Activated naive CD8-positive, alpha-beta T cell treated with anti-CD3 and anti-CD28 coated beads for 36 hours (primary cell): ENCODE measurements around the gene MAP3K14. TPM values are rescaled to one million over a fixed set of nuclear protein-coding genes. Genes with fewer than 3 reads are reported as not detected.

ENCODE experiments used
- DNase-seq: peaks from one replicate; pipeline ENCODE4 v3.0.0; 2021
- H3K27ac Mint-ChIP-seq: one replicate; pipeline ENCODE4 v1.8.0; 2022; ENCODE audit warnings: mild to moderate bottlenecking, moderate library complexity, mixed read lengths
- H3K27me3 Mint-ChIP-seq: one replicate; pipeline ENCODE4 v1.8.0; 2022; ENCODE audit warnings: mild to moderate bottlenecking, mixed read lengths
- H3K36me3 Mint-ChIP-seq: one replicate; pipeline ENCODE4 v1.8.0; 2021; ENCODE audit warnings: mild to moderate bottlenecking, mixed read lengths
- H3K4me1 Mint-ChIP-seq: one replicate; pipeline ENCODE4 v1.8.0; 2021; ENCODE audit warnings: mixed read lengths
- H3K4me3 Mint-ChIP-seq: one replicate; pipeline ENCODE4 v1.8.0; 2022; ENCODE audit warnings: mild to moderate bottlenecking, moderate library complexity, mixed read lengths
- H3K9me3 Mint-ChIP-seq: one replicate; pipeline ENCODE4 v1.8.0; 2022; ENCODE audit warnings: mixed read lengths
- total RNA-seq, 2 experiments: library from RNA; stranded (reverse); gene quantifications; one replicate each; pipeline ENCODE4 v1.2.3, GENCODE V29; 2021

The MAP3K14 gene
- total RNA-seq, 2 experiments from 2014 or later: 27.1 to 28.3 TPM

- Mint-ChIP-seq H3K36me3 (peaks cover 19% of the 10 kb centered on the region), H3K4me3 (no peak overlapping the region)
These were observed 45.2 kb downstream of the MAP3K14 start for GRCh38 chr17:45271603-45272002.

GRCh38 chr17:45270828-45271418, 45.9 kb downstream of the MAP3K14 start:
- peak; percentile 70 for DNase-seq
- H3K4me3 Mint-ChIP-seq: no peak overlapping the region
- H3K9me3 Mint-ChIP-seq: no peaks in the 10 kb centered on the region
- peaks cover 21% of the 10 kb centered on the region for H3K4me1 Mint-ChIP-seq
- no peaks in the 10 kb centered on the region for H3K27me3 Mint-ChIP-seq
- peak overlapping the region; percentile 78 for H3K27ac Mint-ChIP-seq
- H3K36me3 Mint-ChIP-seq: peaks cover 19% of the 10 kb centered on the region

More at GRCh38 chr17:45271603-45272002, 45.2 kb downstream of the MAP3K14 start:
- DNase-seq: no peak
- Mint-ChIP-seq H3K27ac (no peak overlapping the region), H3K9me3 (no peaks in the 10 kb centered on the region), H3K4me1 (peaks cover 21% of the 10 kb centered on the region), H3K27me3 (no peaks in the 10 kb centered on the region)

- DNase-seq: peak; percentile 51
- no peak overlapping the region for H3K4me3 Mint-ChIP-seq
- peaks cover 21% of the 10 kb centered on the region for H3K4me1 Mint-ChIP-seq
- peak overlapping the region; percentile 78 for H3K27ac Mint-ChIP-seq
- no peaks in the 10 kb centered on the region for H3K9me3 Mint-ChIP-seq
- peaks cover 21% of the 10 kb centered on the region for H3K36me3 Mint-ChIP-seq
- H3K27me3 Mint-ChIP-seq: no peaks in the 10 kb centered on the region
These were observed 46.9 kb downstream of the MAP3K14 start for GRCh38 chr17:45269912-45270311.

- Mint-ChIP-seq H3K9me3 (no peaks in the 10 kb centered on the region), H3K36me3 (peaks cover 26% of the 10 kb centered on the region), H3K4me3 (no peak overlapping the region), H3K27ac (peak overlapping the region; percentile 39), H3K27me3 (no peaks in the 10 kb centered on the region), H3K4me1 (peaks cover 28% of the 10 kb centered on the region)
- no peak for DNase-seq
These were observed 49.3 kb downstream of the MAP3K14 start for GRCh38 chr17:45267436-45268055.

- Mint-ChIP-seq H3K27me3 (no peaks in the 10 kb centered on the region), H3K4me1 (peaks cover 36% of the 10 kb centered on the region), H3K27ac (no peak overlapping the region), H3K9me3 (no peaks in the 10 kb centered on the region), H3K4me3 (no peak overlapping the region), H3K36me3 (peaks cover 28% of the 10 kb centered on the region)
- no peak for DNase-seq
These were observed 50.4 kb downstream of the MAP3K14 start for GRCh38 chr17:45266372-45266926.

GRCh38 chr17:45265821-45266220, 51.0 kb downstream of the MAP3K14 start:
- peaks cover 39% of the 10 kb centered on the region for H3K4me1 Mint-ChIP-seq
- H3K4me3 Mint-ChIP-seq: no peak overlapping the region
- H3K27ac Mint-ChIP-seq: peak overlapping the region; percentile 4
- H3K27me3 Mint-ChIP-seq: no peaks in the 10 kb centered on the region
- no peaks in the 10 kb centered on the region for H3K9me3 Mint-ChIP-seq
- H3K36me3 Mint-ChIP-seq: peaks cover 31% of the 10 kb centered on the region
- no peak for DNase-seq

GRCh38 chr17:45264988-45265387, 51.8 kb downstream of the MAP3K14 start:
- Mint-ChIP-seq H3K4me1 (peaks cover 38% of the 10 kb centered on the region), H3K27ac (no peak overlapping the region), H3K4me3 (no peak overlapping the region), H3K9me3 (no peaks in the 10 kb centered on the region), H3K27me3 (no peaks in the 10 kb centered on the region), H3K36me3 (peaks cover 31% of the 10 kb centered on the region)
- no peak for DNase-seq

- Mint-ChIP-seq H3K4me1 (peaks cover 32% of the 10 kb centered on the region), H3K4me3 (no peak overlapping the region), H3K36me3 (peaks cover 27% of the 10 kb centered on the region), H3K27me3 (no peaks in the 10 kb centered on the region), H3K9me3 (no peaks in the 10 kb centered on the region), H3K27ac (no peak overlapping the region)
- DNase-seq: no peak
These were observed 52.4 kb downstream of the MAP3K14 start for GRCh38 chr17:45264430-45264829.

GRCh38 chr17:45263477-45263860, 53.4 kb downstream of the MAP3K14 start:
- Mint-ChIP-seq H3K27ac (peak overlapping the region; percentile 85), H3K36me3 (peaks cover 22% of the 10 kb centered on the region), H3K4me1 (peaks cover 32% of the 10 kb centered on the region), H3K9me3 (no peaks in the 10 kb centered on the region), H3K4me3 (no peak overlapping the region), H3K27me3 (no peaks in the 10 kb centered on the region)
- no peak for DNase-seq

GRCh38 chr17:45262516-45263476, 54.0 kb downstream of the MAP3K14 start:
- Mint-ChIP-seq H3K27me3 (no peaks in the 10 kb centered on the region), H3K27ac (peak overlapping the region; percentile 85), H3K4me1 (peaks cover 31% of the 10 kb centered on the region), H3K36me3 (peaks cover 21% of the 10 kb centered on the region), H3K9me3 (no peaks in the 10 kb centered on the region), H3K4me3 (peak overlapping the region; percentile 79)
- no peak for DNase-seq

- peaks cover 18% of the 10 kb centered on the region for H3K36me3 Mint-ChIP-seq
- H3K4me1 Mint-ChIP-seq: peaks cover 33% of the 10 kb centered on the region
- H3K9me3 Mint-ChIP-seq: no peaks in the 10 kb centered on the region
- peak within 1 kb of the TSS; percentile 79 for H3K4me3 Mint-ChIP-seq
- peak; percentile 90 for DNase-seq
- no peaks in the 10 kb centered on the region for H3K27me3 Mint-ChIP-seq
- peak within 1 kb of the TSS; percentile 85 for H3K27ac Mint-ChIP-seq
These were observed 55.0 kb downstream of the MAP3K14 start, which contains the start of gene SPATA32 for GRCh38 chr17:45261577-45262515. SPATA32 (minus strand) TSS chr17:45262094; CDS start chr17:45262016, 78 bp downstream.

GRCh38 chr17:45260204-45260783, 56.5 kb downstream of the MAP3K14 start:
- DNase-seq: no peak
- peaks cover 45% of the 10 kb centered on the region for H3K4me1 Mint-ChIP-seq
- H3K36me3 Mint-ChIP-seq: peaks cover 18% of the 10 kb centered on the region
- H3K4me3 Mint-ChIP-seq: no peak overlapping the region
- peak overlapping the region; percentile 1 for H3K27ac Mint-ChIP-seq
- no peaks in the 10 kb centered on the region for H3K27me3 Mint-ChIP-seq
- H3K9me3 Mint-ChIP-seq: no peaks in the 10 kb centered on the region

GRCh38 chr17:45258981-45259380, 57.8 kb downstream of the MAP3K14 start:
- H3K36me3 Mint-ChIP-seq: peaks cover 14% of the 10 kb centered on the region
- no peak overlapping the region for H3K27ac Mint-ChIP-seq
- no peak overlapping the region for H3K4me3 Mint-ChIP-seq
- H3K4me1 Mint-ChIP-seq: peaks cover 52% of the 10 kb centered on the region
- DNase-seq: no peak
- no peaks in the 10 kb centered on the region for H3K27me3 Mint-ChIP-seq
- no peaks in the 10 kb centered on the region for H3K9me3 Mint-ChIP-seq

GRCh38 chr17:45257115-45257514, 59.7 kb downstream of the MAP3K14 start:
- no peak overlapping the region for H3K27ac Mint-ChIP-seq
- peaks cover 60% of the 10 kb centered on the region for H3K4me1 Mint-ChIP-seq
- no peaks in the 10 kb centered on the region for H3K9me3 Mint-ChIP-seq
- H3K27me3 Mint-ChIP-seq: no peaks in the 10 kb centered on the region
- H3K36me3 Mint-ChIP-seq: peaks cover 15% of the 10 kb centered on the region
- DNase-seq: no peak
- no peak overlapping the region for H3K4me3 Mint-ChIP-seq
